Measurements from ENCODE around the gene PAF1. TPM values are rescaled to one million over a fixed set of nuclear protein-coding genes. Genes with fewer than 3 reads are reported as not detected.

The PAF1 gene
- total and polyA plus RNA-seq, 2 of the 13 experiments (the other 11 are each of a cell fraction or from before 2014, with no cell fraction given), result 30.2 to 31.1 TPM

DNA sequence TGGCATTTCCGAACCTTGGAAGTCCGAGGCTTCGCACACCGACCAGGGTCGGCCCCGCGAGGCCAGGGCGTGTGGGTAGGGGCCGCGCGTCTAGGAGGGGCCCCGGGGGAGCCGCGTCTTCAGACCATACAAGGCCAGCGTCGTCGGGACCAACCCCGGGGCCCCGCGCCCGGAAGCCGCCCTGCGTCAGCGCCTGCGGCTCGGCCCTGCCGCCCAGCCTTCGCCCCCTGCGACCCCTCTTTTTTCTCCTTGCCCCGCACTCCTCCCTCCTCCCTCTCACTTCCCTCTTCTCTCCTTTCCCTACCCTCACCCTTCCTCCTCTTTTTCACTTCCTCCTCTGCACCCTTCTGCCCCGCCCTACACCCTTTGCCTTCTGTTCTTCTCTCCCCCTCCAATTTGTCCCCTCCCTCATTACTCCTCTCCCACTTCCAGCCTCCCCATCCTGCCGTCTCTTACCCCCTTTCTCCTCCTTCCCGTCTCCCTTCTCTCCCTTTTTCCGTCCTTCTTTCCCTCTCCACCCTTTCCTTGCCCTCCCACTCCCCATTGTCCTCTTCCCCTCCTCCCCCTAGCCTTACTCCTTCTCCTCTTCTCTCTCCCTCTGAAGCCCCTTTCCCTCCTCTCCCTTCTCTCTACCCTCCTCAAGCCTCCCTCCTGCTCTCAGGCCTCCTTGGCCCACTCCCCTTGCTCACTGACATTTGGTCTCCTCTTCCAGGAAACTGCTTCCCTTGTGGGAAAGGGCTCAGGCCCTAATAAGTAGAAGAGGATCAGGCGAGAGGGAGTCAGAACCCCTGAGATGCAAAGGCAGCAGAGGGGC, 19.3 kb upstream of the PAF1 start (continued):
- TF ChIP-seq, protein P1, sequence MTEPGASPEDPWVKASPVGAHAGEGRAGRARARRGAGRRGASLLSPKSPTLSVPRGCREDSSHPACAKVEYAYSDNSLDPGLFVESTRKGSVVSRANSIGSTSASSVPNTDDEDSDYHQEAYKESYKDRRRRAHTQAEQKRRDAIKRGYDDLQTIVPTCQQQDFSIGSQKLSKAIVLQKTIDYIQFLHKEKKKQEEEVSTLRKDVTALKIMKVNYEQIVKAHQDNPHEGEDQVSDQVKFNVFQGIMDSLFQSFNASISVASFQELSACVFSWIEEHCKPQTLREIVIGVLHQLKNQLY (CRISPR knock-in tag; IDR thresholded peaks at IDR 0.05), result no peak
- TF ChIP-seq DNMT1 (CRISPR knock-in tag; IDR thresholded peaks at IDR 0.05), result no peak
- no peak for TF ChIP-seq NFE2 (CRISPR knock-in tag; IDR thresholded peaks at IDR 0.05)
- TF ChIP-seq SNAPC2 (CRISPR knock-in tag; IDR thresholded peaks at IDR 0.05), result no peak
- TF ChIP-seq ATF7-NPFF (CRISPR knock-in tag; IDR thresholded peaks at IDR 0.05; ENCODE audit: low read depth), result no peak
- TF ChIP-seq ASH2L (IDR thresholded peaks at IDR 0.05; ENCODE audit: insufficient read length, low read depth, low read length), result no peak
- no peak for TF ChIP-seq RFX3 (CRISPR knock-in tag; IDR thresholded peaks at IDR 0.05)
- no peak for TF ChIP-seq HNRNPH1 (optimal IDR thresholded peaks at IDR 0.05; ENCODE audit: low read depth, low read length)
- no peak for TF ChIP-seq ZNF747 (CRISPR knock-in tag; IDR thresholded peaks at IDR 0.05; ENCODE audit: borderline replicate concordance)
- no peak for TF ChIP-seq RAD51 (IDR thresholded peaks at IDR 0.05; ENCODE audit: borderline replicate concordance)
- TF ChIP-seq ZNF577 (CRISPR knock-in tag; IDR thresholded peaks at IDR 0.05; ENCODE audit: borderline replicate concordance, low read depth), result no peak
- TF ChIP-seq ATF1 (CRISPR knock-in tag; IDR thresholded peaks at IDR 0.05), result no peak
- no peak for TF ChIP-seq PAWR (CRISPR knock-in tag; IDR thresholded peaks at IDR 0.05; ENCODE audit: borderline replicate concordance)
- no peak for TF ChIP-seq ZNF644 (CRISPR knock-in tag; IDR thresholded peaks at IDR 0.05; ENCODE audit: low read depth)
- TF ChIP-seq ZNF296 (CRISPR knock-in tag; conservative IDR thresholded peaks at IDR 0.05), result no peak
- TF ChIP-seq ZNF570 (CRISPR knock-in tag; IDR thresholded peaks at IDR 0.05; ENCODE audit: borderline replicate concordance), result no peak
- TF ChIP-seq CEBPB (IDR thresholded peaks at IDR 0.05; ENCODE audit: borderline replicate concordance, low read depth, low read length), result no peak
- TF ChIP-seq, protein P2, sequence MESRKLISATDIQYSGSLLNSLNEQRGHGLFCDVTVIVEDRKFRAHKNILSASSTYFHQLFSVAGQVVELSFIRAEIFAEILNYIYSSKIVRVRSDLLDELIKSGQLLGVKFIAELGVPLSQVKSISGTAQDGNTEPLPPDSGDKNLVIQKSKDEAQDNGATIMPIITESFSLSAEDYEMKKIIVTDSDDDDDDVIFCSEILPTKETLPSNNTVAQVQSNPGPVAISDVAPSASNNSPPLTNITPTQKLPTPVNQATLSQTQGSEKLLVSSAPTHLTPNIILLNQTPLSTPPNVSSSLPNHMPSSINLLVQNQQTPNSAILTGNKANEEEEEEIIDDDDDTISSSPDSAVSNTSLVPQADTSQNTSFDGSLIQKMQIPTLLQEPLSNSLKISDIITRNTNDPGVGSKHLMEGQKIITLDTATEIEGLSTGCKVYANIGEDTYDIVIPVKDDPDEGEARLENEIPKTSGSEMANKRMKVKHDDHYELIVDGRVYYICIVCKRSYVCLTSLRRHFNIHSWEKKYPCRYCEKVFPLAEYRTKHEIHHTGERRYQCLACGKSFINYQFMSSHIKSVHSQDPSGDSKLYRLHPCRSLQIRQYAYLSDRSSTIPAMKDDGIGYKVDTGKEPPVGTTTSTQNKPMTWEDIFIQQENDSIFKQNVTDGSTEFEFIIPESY (CRISPR knock-in tag; IDR thresholded peaks at IDR 0.05), result no peak
- TF ChIP-seq U2AF2 (IDR thresholded peaks at IDR 0.05; ENCODE audit: low read depth, low read length), result no peak
- no peak for TF ChIP-seq ZNF101 (CRISPR knock-in tag; IDR thresholded peaks at IDR 0.05; ENCODE audit: borderline replicate concordance, low read depth)
- TF ChIP-seq ZNF766 (CRISPR knock-in tag; IDR thresholded peaks at IDR 0.05; ENCODE audit: borderline replicate concordance), result no peak
- no peak for TF ChIP-seq ZFAT (CRISPR knock-in tag; conservative IDR thresholded peaks at IDR 0.05)
- no peak for TF ChIP-seq THAP7 (CRISPR knock-in tag; IDR thresholded peaks at IDR 0.05)
- TF ChIP-seq ZSCAN22 (CRISPR knock-in tag; IDR thresholded peaks at IDR 0.05), result no peak
- TF ChIP-seq CAMTA2 (CRISPR knock-in tag; IDR thresholded peaks at IDR 0.05; ENCODE audit: borderline replicate concordance), result no peak
- no peak for TF ChIP-seq MBNL3 (CRISPR knock-in tag; conservative IDR thresholded peaks at IDR 0.05)

Measured in HepG2 (cell line).